Stimulated activated CD4-positive, alpha-beta T cell treated with anti-CD3 and anti-CD28 coated beads, Interleukin-12 subunit alpha, Interleukin-12 subunit beta, amount 100 ng/mL, for 48 hours (primary cell): ENCODE results near the gene CLEC16A.
"Not testable (repeated sequence)": the region's sequence is repeated elsewhere in the genome, so short reads cannot be mapped to it uniquely, and the experiment has no call there.

Experiments used
- DNase-seq, 3 donors: peaks; one replicate each; pipeline ENCODE4 v3.0.0-alpha.2; 2020; ENCODE audit warnings: low read depth in 2 of 3, low spot score in 1 of 3

CLEC16A gene

DNA sequence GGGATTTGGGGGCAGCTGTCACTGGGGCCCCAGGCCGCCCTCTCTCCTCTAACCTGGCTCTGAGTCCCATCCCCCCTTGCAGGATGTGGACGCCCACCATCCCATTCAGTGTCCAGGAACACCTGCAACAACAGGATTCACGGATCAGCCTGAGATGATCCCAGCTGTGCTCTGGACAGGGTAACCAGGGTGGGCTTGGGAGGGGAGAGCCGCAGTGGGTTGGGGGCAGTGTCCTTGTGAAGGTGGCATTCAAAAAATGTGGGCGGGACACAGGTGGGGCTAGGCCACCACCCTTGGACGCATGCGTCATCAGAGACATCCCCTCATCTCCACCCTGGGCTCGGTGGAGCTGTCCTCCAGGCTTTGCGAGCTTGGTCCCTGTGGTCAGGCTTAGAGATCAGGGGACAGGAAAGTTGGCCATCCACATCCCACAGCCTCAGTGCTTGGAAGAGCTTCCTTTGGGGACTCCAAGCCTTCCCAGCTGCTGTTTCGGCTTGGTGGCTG lies 21.2 kb upstream of the CLEC16A start:
- no peak for DNase-seq

DNA sequence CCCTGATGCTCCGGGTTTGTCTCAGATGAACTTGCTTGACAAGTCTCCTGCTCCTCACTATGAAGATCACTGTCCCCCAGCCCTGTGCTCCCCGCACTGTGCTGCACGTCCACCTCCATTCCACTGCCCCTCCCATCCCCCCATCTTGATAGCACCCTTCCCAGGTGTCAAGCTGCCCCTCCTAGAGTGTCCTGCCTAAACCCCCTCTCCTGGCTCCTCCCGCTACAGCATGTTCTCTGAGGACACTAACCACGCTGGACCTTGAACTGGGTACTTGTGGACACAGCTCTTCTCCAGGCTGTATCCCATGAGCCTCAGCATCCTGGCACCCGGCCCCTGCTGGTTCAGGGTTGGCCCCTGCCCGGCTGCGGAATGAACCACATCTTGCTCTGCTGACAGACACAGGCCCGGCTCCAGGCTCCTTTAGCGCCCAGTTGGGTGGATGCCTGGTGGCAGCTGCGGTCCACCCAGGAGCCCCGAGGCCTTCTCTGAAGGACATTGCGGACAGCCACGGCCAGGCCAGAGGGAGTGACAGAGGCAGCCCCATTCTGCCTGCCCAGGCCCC lies 20.6 kb upstream of the CLEC16A start:
- DNase-seq: no peak

DNA sequence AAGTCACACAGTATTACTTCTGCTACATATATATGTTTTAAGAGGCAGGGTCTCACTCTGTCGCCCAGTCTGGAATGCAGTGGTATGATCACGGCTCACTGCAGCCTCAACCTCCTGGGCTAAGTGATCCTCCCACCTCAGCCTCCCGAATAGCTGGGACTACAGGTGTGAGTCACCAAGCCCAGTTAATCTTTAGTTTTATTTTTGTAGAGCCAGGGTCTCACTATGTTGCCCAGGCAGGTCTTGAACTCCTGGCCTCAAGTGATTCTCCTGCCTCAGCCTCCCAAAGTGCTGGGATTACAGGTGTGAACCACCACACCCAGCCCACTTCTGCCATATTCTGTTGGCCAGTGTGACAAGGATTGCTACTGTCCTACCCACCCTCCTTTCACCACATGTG lies 19.1 kb upstream of the CLEC16A start:
- not testable (repeated sequence) for DNase-seq

DNA sequence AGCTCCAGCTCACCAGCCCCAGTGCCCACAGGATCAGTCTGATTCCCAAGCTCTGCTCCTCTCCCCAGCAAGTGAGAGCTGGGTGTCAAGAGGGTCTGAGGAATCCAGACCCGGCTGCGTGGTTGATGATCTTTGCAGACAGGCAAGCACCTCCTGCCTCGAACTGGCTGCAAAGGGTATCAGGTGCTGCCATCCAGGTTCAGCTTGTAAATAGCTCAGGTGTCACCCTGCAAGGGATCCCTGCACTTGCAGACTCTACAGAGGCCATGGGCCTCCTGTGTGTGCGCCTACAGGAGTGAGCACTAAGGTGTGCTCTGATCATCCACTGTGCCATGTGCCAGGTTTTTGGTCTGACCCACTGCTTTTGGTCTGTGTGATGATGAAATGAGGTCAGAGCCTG lies 18.3 kb upstream of the CLEC16A start:
- no peak for DNase-seq

DNA sequence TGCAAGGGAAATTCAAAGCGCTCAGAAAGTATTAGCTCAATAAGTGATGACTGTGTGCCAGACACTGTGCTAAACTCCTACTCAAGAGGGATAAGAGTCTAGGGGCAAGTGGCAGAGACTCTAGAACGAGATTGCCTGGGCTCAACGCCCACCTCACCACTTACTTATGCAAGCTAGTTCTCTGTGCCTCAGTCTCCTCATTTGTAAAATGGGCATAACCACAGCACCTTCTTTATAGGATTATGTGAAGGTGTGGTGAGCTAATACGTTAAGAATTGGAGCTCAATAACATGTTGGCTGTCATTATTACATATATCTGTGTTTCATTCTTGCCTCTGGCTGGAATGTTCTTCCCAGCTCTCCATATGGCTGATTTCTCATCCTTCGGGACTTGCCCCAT lies 17.5 kb upstream of the CLEC16A start:
- DNase-seq: no peak

DNA sequence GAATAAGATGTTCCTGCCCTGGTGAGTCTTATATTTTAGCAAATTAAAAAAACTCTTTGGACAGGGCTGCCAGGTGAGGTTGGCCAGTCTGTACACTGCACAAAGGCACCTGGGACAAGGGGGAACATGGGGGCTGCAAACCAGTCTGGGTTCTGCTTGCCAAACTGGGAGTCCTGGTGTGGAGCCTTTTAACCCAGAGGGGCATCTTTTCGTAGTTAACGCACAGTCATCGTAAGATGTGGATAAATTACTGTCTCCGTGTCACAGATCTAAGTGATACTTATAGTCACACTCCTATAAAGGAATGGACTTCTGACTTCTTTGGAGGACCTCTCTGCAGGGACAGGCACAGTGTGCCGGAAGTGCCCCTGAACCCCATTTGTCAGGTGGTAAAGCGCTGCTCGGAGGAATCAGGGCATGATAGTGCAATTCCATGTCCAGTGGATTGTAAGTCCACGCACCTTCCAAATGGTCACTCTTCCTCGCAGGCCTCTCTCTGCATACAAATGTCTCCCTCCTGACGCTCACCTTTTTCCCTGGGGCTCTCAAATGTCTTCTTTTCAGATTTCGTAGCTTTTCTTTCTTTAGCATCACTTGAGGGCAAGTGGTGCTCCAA lies 16.8 kb upstream of the CLEC16A start:
- DNase-seq: no peak

DNA sequence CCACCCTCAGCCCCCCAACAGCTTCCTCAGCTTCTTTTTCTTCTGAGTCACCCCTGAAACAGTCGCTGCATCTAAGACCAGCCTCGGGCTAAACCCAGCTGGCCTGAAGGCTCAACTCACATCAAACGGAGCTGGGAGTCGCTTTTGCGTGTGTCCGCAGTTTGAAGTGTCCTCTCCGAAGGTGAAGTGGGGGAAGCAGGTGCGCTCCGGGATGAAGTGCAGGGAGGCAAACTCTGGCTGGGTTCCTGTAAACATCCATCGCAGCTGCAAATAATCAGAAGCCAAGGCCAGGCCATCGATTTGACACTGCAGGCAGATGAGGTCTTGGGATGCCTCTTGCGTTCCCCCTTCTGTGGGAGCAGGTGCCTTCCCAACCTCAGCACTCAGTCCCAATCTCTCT lies 15.3 kb upstream of the CLEC16A start:
- not testable (repeated sequence) for DNase-seq

DNA sequence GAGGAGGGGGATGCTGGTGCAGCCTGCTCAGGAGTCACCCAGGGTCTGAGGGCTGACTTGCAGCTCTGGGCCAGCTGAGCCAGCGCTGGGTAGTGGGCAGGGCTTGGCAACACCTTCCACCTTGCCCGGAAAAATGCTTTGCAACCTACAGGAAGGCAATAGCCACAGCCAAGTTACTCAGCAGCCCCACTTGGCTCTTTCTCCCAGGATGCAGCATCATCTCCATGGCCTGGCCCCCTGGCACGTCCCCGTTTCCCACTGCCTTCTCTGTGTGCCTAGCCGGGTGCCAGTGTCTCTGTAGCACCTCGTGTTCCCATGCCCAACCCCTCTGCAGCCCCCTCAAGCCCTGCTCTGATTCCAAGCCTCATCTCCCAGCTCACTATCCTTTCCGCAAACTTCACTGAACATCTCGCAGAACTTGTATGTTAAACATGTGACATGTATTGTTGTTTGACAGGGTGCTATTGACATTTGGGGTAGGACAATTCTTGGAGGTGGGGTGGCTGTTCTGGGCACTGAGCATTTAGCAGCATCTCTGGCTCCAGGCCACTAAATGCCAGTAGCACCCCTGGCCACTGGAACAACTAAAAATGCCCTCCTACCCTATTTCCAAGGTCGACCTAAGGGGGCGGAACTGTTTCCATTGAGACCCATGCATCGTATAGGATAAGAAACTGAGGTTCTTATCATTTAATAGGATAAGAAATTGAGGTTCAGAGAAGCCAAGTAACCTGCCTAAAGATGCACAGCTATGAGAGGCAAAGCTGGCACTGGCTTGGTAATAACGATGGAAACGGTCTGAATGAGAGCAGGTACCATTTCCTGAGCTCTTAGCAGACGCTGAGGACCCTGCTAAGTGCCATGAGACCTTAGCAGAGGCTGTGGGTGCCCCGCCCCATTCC lies 14.3 kb upstream of the CLEC16A start:
- DNase-seq: no peak

DNA sequence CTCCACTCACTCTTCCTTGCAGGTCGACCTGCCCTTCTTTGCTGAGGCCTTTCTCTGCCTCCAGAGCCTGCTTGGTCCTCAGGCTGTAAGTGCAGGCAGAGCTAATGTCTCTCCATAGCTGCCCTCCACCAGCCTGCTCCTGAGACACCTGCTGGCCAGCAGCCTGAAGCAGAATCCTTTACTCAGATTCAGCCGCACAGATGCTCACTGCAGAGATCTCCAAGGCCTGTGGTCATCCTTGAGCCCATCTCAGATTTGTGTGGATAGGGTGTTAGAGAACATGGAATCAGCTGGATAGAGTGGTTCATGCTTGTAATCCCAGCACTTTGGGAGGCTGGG lies 13.6 kb upstream of the CLEC16A start:
- no peak for DNase-seq

DNA sequence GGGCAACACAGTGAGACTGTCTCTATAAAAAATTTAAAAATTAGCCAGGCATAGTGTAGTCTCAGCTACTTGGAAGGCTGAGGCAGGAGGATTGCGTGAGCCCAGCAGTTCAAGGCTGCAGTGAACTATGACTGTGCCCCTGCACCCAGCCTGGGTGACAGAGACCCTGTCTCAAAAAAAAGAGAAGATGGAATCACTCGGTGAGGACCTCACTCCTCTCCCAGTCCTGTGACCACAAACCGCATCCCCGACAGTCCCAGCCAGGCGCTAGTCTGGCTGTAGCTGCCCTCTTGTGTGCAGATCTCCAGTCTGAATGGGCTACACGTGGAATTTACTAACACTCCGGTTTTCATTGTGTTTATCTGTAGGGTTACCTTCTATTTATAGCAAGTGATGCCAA lies 13.2 kb upstream of the CLEC16A start:
- no peak for DNase-seq

DNA sequence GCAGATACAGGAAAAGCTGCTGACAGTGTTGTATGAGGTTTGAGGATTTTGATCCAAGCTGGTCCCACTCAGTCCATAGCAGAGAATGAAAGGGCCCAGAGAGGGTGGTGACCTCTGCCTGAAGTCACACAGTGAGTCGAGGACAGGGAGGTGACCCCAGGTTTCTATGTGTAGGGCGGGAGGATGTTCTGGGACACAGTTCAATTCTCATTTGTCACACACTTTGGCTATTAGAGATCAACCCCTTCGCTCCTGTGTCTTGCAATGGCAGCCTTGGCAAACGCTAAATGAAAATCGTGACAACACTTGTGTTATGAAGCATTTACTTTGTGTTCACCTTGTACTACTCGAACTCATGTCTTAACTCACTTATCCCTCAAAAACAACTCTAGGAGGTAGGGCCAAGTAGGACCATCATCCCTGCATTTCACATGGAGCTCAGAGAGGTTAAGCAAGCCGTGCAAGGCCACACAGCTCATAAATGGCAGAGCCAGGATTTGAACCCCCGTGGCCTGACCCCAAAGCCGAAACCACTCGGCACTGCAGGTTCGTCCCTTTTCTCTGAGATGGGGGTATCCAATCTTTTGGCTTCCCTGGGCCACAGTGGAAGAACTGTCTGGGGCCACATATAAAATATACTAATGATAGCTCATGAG lies 12.3 kb upstream of the CLEC16A start:
- no peak for DNase-seq

DNA sequence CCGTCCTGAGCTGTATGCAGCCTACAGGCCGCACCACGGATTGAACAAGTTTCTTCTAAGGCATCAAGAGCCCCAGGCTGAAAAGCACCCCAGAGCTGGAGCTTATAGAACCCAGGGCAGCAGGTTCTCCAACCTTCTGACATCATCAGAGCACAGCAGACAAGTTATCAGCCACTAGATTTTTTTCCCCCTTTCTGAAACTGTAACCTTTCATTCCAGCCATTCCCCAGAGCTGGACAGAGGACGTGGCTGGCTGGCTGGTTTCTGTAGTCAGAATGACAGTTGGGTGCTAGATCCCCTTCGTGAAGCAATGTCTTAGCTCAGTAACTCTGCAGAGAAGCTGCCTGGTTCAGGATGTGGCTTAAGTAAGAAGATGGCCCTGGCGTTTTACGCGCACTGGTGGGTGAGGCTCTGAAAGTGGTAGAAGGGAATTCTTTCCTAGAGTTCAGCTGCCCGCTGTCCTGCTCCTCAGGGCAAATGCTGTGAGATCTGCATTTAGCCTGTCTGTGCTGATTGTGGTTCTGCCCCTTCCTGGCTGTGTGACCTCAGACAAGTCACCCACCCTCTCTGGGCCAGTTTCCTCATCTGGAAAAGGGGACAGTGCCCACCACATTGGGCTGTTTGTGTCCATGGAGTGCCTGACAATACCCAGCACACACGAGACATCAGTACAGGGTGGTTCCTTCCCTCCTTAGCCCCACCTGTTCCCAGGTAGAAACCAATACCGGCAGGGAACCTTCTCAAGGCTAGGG lies 11.2 kb upstream of the CLEC16A start:
- DNase-seq: no peak

DNA sequence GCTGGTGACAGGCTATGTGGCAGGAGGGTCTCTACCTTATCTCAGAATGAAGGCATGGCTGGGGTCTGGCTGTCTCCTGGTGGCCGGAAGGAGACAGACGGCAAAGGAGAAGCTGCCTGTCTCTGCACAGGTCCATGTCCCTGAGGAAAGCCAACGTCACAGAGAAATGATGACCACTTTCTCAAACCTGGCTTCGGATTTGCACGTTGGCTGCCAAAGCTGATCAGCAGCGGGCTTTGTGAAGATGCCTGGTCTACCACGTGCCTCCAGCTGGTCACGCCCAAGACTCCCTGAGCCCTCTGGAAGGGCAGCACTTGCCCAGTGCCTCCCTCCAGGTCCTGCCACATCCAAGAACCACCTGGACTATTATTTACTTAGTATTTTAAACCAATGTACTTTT lies 10.5 kb upstream of the CLEC16A start:
- no peak for DNase-seq

DNA sequence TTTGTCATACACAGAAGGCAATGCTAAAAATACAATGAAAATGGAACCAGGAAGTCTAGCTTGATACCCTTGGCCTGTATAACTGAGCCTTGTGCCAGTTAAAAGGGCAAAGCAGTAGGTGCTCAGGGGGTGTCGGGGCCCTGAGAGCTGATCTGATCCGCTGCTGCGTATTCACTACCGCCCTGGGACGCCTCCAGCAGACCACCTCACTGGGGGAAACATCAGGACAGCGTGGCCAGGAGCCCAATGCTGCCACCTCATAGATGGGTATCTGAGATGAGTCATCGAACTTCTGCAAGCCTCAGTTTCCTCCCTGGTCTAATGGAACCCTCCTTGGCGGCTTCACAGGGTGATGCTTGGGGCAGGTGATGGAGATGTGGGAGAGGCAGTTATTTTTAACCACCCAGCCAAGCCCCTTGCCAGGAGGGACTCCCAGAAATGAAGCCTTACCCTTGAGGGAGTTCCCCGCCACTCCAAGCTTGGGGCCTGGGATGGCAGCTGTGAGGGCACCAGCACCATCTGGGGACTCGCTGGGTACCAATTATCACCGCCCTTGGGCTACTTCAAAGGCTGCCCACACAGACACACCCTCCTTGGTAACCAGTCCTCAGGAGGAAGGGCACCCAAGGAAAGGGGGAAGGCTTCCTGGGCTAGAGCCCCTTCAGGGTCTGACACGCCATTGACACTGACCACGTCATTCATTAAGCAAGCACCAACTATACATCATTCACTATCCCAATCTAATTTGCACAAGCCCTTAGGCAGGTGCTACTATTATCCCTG lies 9.8 kb upstream of the CLEC16A start:
- DNase-seq: no peak

DNA sequence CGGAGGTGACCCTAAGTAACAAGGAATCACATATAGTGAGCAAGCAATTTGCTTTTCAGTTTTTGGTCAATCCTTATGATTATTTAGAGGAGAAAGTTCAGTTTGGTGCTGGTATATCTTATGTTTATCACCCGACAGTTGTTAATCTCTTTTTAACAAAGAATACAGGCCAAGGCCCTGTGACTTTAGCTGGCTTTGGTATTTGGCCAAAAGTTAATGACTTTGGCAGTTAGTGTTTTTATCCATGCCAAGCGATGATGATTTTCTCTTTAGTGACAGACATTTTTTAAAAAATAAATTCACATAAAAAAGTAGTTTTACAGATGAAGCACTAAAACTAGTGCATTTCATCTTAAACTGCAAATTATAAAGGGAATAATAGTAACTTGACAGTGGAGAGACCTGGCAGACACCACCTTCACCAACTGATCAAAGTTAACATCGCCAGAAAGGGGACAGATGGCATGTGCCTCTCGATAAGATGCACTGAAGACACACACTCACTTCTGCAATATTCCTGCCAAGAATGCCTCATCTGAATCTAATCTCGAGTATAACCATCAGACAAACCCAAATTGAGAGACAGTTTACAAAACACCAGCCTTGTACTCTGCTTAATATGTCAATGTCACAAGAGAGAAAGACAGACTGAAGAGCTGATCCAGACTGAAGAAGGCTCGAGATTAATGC lies 9.0 kb upstream of the CLEC16A start:
- DNase-seq: no peak

DNA sequence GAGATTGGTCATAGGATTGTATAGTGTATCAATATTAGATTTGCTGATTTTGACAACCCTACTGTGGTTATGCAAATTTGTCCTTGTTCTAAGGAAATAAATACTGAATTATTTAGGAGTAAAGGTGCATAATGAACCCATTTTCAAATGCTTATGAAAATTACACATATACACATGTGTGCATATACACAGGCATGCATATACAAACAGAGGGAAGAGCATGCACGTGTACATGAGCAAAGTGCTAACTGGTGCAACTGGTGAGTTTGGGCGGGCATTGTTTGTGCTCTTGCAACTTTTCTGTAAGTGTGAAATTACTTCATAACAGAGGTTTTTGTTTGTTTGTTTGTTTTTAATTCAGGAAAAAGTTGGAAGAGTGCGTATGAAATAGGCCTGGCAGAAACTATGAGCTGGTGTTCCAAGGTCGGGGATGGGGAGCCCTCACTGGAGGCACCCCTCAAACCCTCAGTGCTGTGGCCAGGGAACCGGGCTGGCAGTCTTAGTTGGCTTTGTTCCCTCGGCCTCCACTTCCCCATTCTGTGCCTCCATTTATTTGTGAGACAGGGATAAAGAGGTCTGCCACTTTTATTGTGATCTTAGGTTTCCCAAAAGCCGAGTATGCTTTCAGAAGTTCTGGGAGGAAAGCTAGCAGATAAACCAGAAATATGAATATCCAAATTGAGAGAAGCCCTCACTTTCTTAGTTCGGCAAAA lies 7.9 kb upstream of the CLEC16A start:
- DNase-seq: no peak

DNA sequence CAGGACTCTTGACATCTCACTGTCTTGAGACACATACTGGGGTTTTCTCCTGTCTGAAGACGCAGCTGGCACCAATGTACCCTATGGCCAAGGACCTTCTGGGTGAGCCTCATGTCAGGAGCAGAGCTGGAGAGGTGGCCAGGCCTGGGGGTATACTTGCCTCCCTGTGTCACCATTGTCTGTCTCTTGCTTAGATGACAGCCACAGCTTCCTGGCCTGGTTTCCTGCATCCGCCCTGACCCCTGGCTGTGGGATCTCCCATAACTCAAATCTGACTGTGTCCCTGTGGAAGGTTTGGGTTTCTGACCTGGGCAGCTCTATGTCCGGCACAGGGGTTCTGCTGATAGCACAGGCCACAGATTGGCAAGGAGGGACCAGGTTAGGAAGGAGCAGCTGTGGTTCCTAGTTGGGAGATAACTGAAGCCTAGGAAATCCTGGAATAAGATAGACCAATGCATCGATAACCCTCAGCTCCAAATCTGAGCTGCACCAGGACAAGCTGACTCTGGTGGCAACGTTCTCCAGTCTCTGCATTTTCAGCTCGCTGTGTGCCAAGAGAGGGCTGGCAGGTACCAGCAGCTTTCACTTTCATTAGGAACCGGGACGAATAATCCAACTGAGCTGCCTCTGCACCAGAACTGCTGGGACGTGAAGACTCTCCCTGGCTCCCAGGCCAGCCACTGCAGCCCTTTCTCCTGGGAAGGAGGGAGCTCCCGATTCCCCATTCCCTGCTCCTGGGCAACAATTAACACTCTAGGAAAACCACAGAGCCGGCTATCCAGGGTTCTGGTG lies 7.1 kb upstream of the CLEC16A start:
- no peak for DNase-seq

DNA sequence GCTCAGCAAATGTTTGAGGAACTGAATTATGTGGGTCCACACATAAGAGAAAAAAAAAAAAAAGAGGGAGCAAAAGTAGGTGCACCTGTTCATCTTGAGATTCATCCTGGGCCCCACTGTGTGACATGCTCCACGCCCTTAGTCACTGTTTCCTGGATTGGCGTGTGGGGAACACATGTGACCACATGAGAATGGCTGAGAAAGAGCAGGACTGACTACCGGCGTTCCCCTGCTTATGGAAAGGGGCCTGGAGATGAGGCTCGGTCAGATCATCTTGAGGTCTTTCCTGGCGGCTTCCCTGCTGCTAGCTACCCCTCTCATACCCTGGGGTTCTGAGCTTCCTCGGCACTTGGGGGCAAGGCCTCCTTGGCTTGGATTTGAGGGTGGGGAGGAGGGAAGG lies 6.0 kb upstream of the CLEC16A start:
- DNase-seq: no peak
